SK-N-SH (cell line): Measurements from ENCODE around the gene NKAIN4. TPM values are rescaled to one million over a fixed set of nuclear protein-coding genes. Genes with fewer than 3 reads are reported as not detected.

Source experiments
- CTCF ChIA-PET: fragments of 300-600, 350-600 bp; formaldehyde crosslinking; extraction: SDS; loops from one replicate; lab custom pipeline; 2021; lab: Yijun Ruan, JAX
- POLR2A ChIA-PET: fragments of 350-600 bp; sonication (Branson Sonifier 250); formaldehyde crosslinking; extraction: SDS; loops from one replicate; lab custom pipeline; 2020; ENCODE audit warnings: antibody characterized with exemption, inconsistent platforms; lab: Yijun Ruan, JAX
- DNase-seq: peaks from one replicate; pipeline ENCODE4 v3.0.0; 2012
- H2AFZ ChIP-seq: fragments of 200-600 bp; sonication (generic); 2 replicates; pipeline ENCODE4 v1.8.1; 2016; ENCODE audit warnings: antibody characterized with exemption, mild to moderate bottlenecking, low read depth
- H3F3A ChIP-seq: fragments of 200-600 bp; sonication (generic); replicated peaks from 2 replicates; pipeline ENCODE3; 2016; ENCODE audit warnings: antibody characterized with exemption, mild to moderate bottlenecking; ENCODE audit not compliant: insufficient read depth
- H3K27ac ChIP-seq, 2 experiments: fragments of 200-500 bp in 1 of 2; fragments of 200-600 bp in 1 of 2; sonication (Bioruptor generic) in 1 of 2; sonication (generic), shearing (Covaris generic) in 1 of 2; 2 replicates each; pipeline versions ENCODE4 v1.5.1 to v1.6.1; 2014 to 2016; ENCODE audit warnings: low read depth in 2 of 2, inconsistent platforms in 1 of 2, low read length in 1 of 2, mild to moderate bottlenecking in 1 of 2, mixed read lengths in 1 of 2
- H3K27me3 ChIP-seq: fragments of 200-600 bp; sonication (generic), shearing (Covaris generic); 2 replicates; pipeline ENCODE4 v1.6.1; 2016; ENCODE audit warnings: mixed run types; ENCODE audit not compliant: insufficient read depth
- H3K36me3 ChIP-seq, 2 experiments: fragments of 200-500 bp in 1 of 2; fragments of 200-600 bp in 1 of 2; sonication (Bioruptor generic) in 1 of 2; sonication (generic) in 1 of 2; replicated peaks in 1 of 2; 2 replicates each; pipeline versions ENCODE3 to v1.5.1; 2014 to 2016; ENCODE audit warnings: low read length in 1 of 2, mild to moderate bottlenecking in 1 of 2; ENCODE audit not compliant: insufficient read depth in 2 of 2, control insufficient read depth in 1 of 2
- H3K4me1 ChIP-seq, 2 experiments: fragments of 200-500 bp in 1 of 2; fragments of 200-600 bp in 1 of 2; sonication (Bioruptor generic) in 1 of 2; sonication (generic), shearing (Covaris generic) in 1 of 2; 2 replicates each; pipeline versions ENCODE4 v1.5.1 to v1.6.1; 2014 to 2016; ENCODE audit warnings: low read depth in 1 of 2, low read length in 1 of 2, mixed run types in 1 of 2; ENCODE audit not compliant: insufficient read depth in 2 of 2, control insufficient read depth in 1 of 2
- H3K4me2 ChIP-seq: fragments of 200-600 bp; sonication (generic), shearing (Covaris generic); 2 replicates; pipeline ENCODE4 v1.6.1; 2017; ENCODE audit warnings: mixed run types
- H3K4me3 ChIP-seq, 2 experiments: fragments of 200-500 bp in 1 of 2; fragments of 200-600 bp in 1 of 2; sonication (Bioruptor generic) in 1 of 2; sonication (generic), shearing (Covaris generic) in 1 of 2; 2 replicates each; pipeline versions ENCODE4 v1.5.1 to v1.8.1; 2014 to 2016; ENCODE audit warnings: low read depth in 2 of 2, inconsistent platforms in 1 of 2, low read length in 1 of 2, mild to moderate bottlenecking in 1 of 2, mixed read lengths in 1 of 2, moderate library complexity in 1 of 2
- H3K79me2 ChIP-seq: fragments of 200-600 bp; sonication (generic); 2 replicates; pipeline ENCODE4 v1.8.1; 2017; ENCODE audit warnings: mild to moderate bottlenecking; ENCODE audit not compliant: insufficient read depth
- H3K9ac ChIP-seq: fragments of 200-600 bp; sonication (generic); 2 replicates; pipeline ENCODE4 v1.6.1; 2017; ENCODE audit warnings: mixed run types
- H3K9me2 ChIP-seq: fragments of 200-600 bp; sonication (generic); 2 replicates; pipeline ENCODE4 v1.6.1; 2017; ENCODE audit warnings: mixed run types
- H3K9me3 ChIP-seq: fragments of 200-600 bp; sonication (generic); 2 replicates; pipeline ENCODE4 v1.6.1; 2017; ENCODE audit warnings: mixed run types, mild to moderate bottlenecking, moderate library complexity
- H4K20me1 ChIP-seq: fragments of 200-600 bp; sonication (generic); 2 replicates; pipeline ENCODE4 v1.6.1; 2017; ENCODE audit warnings: mild to moderate bottlenecking, mixed run types; ENCODE audit not compliant: insufficient read depth
- CTCF ChIP-seq: fragments of 200-600 bp; sonication (generic); IDR thresholded peaks from 2 replicates; pipeline ENCODE4 v1.6.1; 2017; ENCODE audit warnings: antibody characterized with exemption, mild to moderate bottlenecking, moderate library complexity
- ELF1 ChIP-seq: IDR thresholded peaks from 2 replicates; pipeline ENCODE4 v1.4.0; 2012
- FOXM1 ChIP-seq: IDR thresholded peaks from 2 replicates; pipeline ENCODE4 v1.4.0; 2012; ENCODE audit warnings: low read depth, mild to moderate bottlenecking
- JUND ChIP-seq: IDR thresholded peaks from 2 replicates; pipeline ENCODE4 v1.4.0; 2012
- RXRA ChIP-seq: IDR thresholded peaks from 2 replicates; pipeline ENCODE4 v1.4.0; 2012; ENCODE audit warnings: low read depth, mild to moderate bottlenecking, borderline replicate concordance
- SMC3 ChIP-seq: IDR thresholded peaks from 2 replicates; pipeline ENCODE4 v1.6.1; 2012; ENCODE audit warnings: low read depth, low read length, improper control_type of control experiment
- TCF12 ChIP-seq: IDR thresholded peaks from 2 replicates; pipeline ENCODE4 v1.4.0; 2012
- TEAD4 ChIP-seq: IDR thresholded peaks from 2 replicates; pipeline ENCODE4 v1.4.0; 2012; ENCODE audit warnings: mild to moderate bottlenecking, borderline replicate concordance; ENCODE audit not compliant: insufficient read depth
- ZBTB33 ChIP-seq: IDR thresholded peaks from 2 replicates; pipeline ENCODE4 v1.4.0; 2012; ENCODE audit warnings: low read depth, borderline replicate concordance
- WGBS: methylation state at CpG from one replicate; pipeline ENCODE4 v1.1.6; 2017; ENCODE audit warnings: low lambda C conversion rate; 5-methylcytosine and 5-hydroxymethylcytosine counted together
- polyA plus RNA-seq, 3 experiments: library from polyadenylated mRNA; depleted of rRNA; stranded (reverse); fragments of >200 nt; gene quantifications; 2 replicates each; pipeline ENCODE4 v1.2.3, GENCODE V29; 2012
- TF ChIP-seq, protein P1 (sequence below): fragments of 150-350 bp; IDR thresholded peaks from 2 replicates; pipeline ENCODE4 v1.6.1; 2016; ENCODE audit warnings: mild to moderate bottlenecking, low read depth, low read length

Gene NKAIN4
- polyA plus RNA-seq, 1 of the 3 experiments (the other 2 are of a cell fraction), result not detected

DNA sequence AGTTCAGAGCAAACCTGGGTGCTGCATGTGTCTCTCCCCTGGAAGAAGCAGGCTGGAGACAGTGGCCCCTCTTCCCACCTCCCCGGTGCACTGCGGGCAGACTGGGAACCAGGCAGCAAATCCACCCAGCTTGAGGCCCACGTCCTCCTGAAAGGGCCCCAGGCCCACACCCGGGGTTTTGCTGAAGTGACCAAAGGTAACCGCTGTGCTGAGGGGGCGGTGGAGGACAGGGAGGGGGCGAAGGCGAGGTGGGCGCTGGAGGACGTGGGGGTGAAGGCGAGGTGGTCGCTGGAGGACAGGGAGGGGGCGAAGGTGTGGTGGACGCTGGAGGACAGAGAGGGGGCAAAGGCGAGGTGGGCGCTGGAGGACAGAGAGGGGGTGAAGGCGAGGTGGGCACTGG, 20.3 kb downstream of the NKAIN4 start:
- TF ChIP-seq ELF1, result no peak
- no peak for TF ChIP-seq JUND
- TF ChIP-seq TCF12, result no peak
- no peak for TF ChIP-seq ZBTB33
- no peak for TF ChIP-seq SMC3
- no peak for TF ChIP-seq CTCF
- TF ChIP-seq, all 33 proteins: peak for 0
- POLR2A ChIA-PET, result no interaction called here
- Histone ChIP-seq H3K79me2 (no peaks in the 10 kb centered on the region), H3K4me1 (peaks cover 4 to 5% of the 10 kb centered on the region in 2 experiments; a peak in 1 of 4 replicates), H3K36me3 (no peaks in the 10 kb centered on the region), H3K27me3 (no peaks in the 10 kb centered on the region), H3K9me2 (no peaks in the 10 kb centered on the region), H3K4me3 (no peak overlapping the region), H2AFZ (no peak overlapping the region), H3K4me2 (no peak overlapping the region), H3F3A (no peaks in the 10 kb centered on the region), H3K9ac (no peak overlapping the region), H4K20me1 (no peaks in the 10 kb centered on the region), H3K9me3 (no peaks in the 10 kb centered on the region), H3K27ac (no peak overlapping the region)
- CTCF ChIA-PET, result interaction anchor here (1.1 to 15.6 kb wide), 4 partner anchors 10 to 147 kb away, joined by 3 to 168 read pairs (median 23); no protein-coding TSS in a partner anchor
- DNase-seq, result no peak
- 77% methylated on average over 17 of the region's 17 CpGs for WGBS

DNA sequence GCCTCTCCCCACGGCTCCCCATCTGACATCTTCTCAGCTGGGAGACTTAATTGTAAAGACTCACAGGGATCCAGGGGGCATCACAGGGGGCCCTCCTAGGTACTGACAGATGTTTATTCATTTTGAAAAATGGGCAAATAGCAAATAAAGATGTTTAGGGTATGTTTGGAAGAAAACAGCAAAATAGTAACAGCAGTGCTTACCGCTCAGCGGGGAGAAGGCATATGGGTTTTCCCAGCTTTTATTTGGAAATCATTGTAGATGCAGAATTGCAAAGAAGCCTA, 21.3 kb downstream of the NKAIN4 start:
- WGBS, result 76% methylated on average over 3 of the region's 3 CpGs
- H3K27me3 ChIP-seq, result no peaks in the 10 kb centered on the region
- H3F3A ChIP-seq, result no peaks in the 10 kb centered on the region
- H3K9ac ChIP-seq, result no peak overlapping the region
- no peak overlapping the region for H3K4me3 ChIP-seq
- H3K36me3 ChIP-seq, result no peaks in the 10 kb centered on the region
- H2AFZ ChIP-seq, result no peak overlapping the region
- H3K9me3 ChIP-seq, result no peaks in the 10 kb centered on the region
- no peak overlapping the region for H3K4me2 ChIP-seq
- H3K9me2 ChIP-seq, result no peaks in the 10 kb centered on the region
- H3K4me1 ChIP-seq, result peaks cover 0 to 5% of the 10 kb centered on the region in 2 experiments; a peak in 1 of 4 replicates
- H4K20me1 ChIP-seq, result no peaks in the 10 kb centered on the region
- POLR2A ChIA-PET, result interaction anchor here (0.6 kb wide), 1 partner anchor 12 kb away, joined by 3 read pairs; no protein-coding TSS in a partner anchor
- CTCF ChIA-PET, result interaction anchor here (1.4 to 3.7 kb wide), 2 partner anchors 10 to 148 kb away, joined by 4 to 42 read pairs; no protein-coding TSS in a partner anchor
- no peaks in the 10 kb centered on the region for H3K79me2 ChIP-seq
- no peak for TF ChIP-seq JUND
- TF ChIP-seq TEAD4, result no peak
- no peak for TF ChIP-seq RXRA
- TF ChIP-seq FOXM1, result no peak
- TF ChIP-seq, protein P1, sequence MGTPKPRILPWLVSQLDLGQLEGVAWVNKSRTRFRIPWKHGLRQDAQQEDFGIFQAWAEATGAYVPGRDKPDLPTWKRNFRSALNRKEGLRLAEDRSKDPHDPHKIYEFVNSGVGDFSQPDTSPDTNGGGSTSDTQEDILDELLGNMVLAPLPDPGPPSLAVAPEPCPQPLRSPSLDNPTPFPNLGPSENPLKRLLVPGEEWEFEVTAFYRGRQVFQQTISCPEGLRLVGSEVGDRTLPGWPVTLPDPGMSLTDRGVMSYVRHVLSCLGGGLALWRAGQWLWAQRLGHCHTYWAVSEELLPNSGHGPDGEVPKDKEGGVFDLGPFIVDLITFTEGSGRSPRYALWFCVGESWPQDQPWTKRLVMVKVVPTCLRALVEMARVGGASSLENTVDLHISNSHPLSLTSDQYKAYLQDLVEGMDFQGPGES, result no peak
- DNase-seq, result no peak
- no peak overlapping the region for H3K27ac ChIP-seq
